Endothelial cell of umbilical vein (primary cell): Measurements from ENCODE around the gene CALU.

ENCODE experiments used
- CTCF ChIP-seq, 2 donors: IDR thresholded peaks; 1 replicate in 1 of 2; 2 replicates in 1 of 2; pipeline ENCODE4 v1.5.1; 2011; ENCODE audit warnings: low read length in 2 of 2, mild to moderate bottlenecking in 2 of 2, moderate library complexity in 2 of 2, control low read depth in 1 of 2, inconsistent platforms in 1 of 2, low read depth in 1 of 2; ENCODE audit not compliant: insufficient read depth in 1 of 2; ENCODE audit errors: extremely low read depth in 1 of 2
- EZH2 ChIP-seq: IDR thresholded peaks from 2 replicates; pipeline ENCODE4 v1.6.1; 2012; ENCODE audit warnings: borderline replicate concordance, low read depth, mild to moderate bottlenecking, moderate library complexity, low read length, inconsistent platforms; ENCODE audit not compliant: severe bottlenecking
- POLR2A ChIP-seq: IDR thresholded peaks from 2 replicates; pipeline ENCODE4 v1.6.1; 2012; ENCODE audit warnings: low read depth, mild to moderate bottlenecking, control low read depth, low read length
- TF ChIP-seq, protein P1 (sequence below): IDR thresholded peaks from 2 replicates; pipeline ENCODE4 v1.6.1; 2011; ENCODE audit not compliant: insufficient read depth, insufficient read length

GRCh38 chr7:128694738-128695137 lies 44.4 kb upstream of the CALU start:
- TF ChIP-seq CTCF (IDR thresholded peaks at IDR 0.05; ENCODE audit: extremely low read depth in 1 of 2, insufficient read depth in 1 of 2, low read depth in 1 of 2, low read length in 2 of 2) (no peak), POLR2A (no peak), EZH2 (no peak)
- TF ChIP-seq, protein P1, sequence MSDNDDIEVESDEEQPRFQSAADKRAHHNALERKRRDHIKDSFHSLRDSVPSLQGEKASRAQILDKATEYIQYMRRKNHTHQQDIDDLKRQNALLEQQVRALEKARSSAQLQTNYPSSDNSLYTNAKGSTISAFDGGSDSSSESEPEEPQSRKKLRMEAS: no peak
